Cardiac atrium fibroblast (primary cell): ENCODE measurements around the gene SCAMP2. TPM values are rescaled to one million over a fixed set of nuclear protein-coding genes. Genes with fewer than 3 reads are reported as not detected.

Experiments used
- total RNA-seq: library from RNA; depleted of rRNA; stranded (reverse); fragments of >200 nt; gene quantifications from 2 replicates; pipeline ENCODE4 v1.2.3, GENCODE V29; 2015

SCAMP2 gene, protein sequence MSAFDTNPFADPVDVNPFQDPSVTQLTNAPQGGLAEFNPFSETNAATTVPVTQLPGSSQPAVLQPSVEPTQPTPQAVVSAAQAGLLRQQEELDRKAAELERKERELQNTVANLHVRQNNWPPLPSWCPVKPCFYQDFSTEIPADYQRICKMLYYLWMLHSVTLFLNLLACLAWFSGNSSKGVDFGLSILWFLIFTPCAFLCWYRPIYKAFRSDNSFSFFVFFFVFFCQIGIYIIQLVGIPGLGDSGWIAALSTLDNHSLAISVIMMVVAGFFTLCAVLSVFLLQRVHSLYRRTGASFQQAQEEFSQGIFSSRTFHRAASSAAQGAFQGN
- total RNA-seq, result 60.8 and 100 TPM in 2 replicates

DNA sequence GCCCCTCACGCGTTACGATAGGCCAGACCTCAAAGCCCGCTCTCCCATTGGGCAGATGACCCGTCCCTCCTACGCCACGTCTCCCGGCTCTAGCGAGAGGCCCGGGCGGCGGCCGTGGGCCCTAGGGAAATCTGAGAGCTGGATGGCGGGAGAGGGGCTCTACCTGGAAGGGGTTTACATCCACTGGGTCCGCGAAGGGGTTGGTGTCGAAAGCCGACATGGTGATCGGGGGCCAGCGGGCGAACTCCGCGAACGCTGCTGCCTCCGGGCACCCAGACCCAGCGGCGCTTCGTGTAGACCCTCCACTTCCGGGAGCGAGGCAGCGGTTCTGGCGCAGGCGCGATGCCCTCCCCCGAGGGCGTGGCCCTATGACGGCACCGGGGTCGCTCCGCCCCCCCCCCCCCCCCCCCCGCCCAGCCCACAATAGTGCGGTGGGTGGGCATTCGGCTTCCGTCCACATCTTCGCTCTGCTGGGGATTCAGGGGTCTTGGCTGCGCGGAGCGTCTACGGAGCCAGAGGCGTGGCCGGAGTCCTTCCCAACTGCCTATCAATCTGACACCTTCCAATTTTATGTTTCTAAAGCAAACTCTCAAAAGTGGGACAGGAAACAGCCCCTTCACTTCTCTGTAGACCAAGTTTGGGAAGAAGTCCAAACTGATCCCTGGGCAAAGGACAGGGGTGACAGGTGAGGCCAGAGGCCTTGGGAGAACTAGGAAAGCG, at the start of gene SCAMP2:
TSS of gene SCAMP2 (minus strand) at position 330 of the 720 bp plus-strand sequence. CDS start at position 220, 110 bp downstream.

DNA sequence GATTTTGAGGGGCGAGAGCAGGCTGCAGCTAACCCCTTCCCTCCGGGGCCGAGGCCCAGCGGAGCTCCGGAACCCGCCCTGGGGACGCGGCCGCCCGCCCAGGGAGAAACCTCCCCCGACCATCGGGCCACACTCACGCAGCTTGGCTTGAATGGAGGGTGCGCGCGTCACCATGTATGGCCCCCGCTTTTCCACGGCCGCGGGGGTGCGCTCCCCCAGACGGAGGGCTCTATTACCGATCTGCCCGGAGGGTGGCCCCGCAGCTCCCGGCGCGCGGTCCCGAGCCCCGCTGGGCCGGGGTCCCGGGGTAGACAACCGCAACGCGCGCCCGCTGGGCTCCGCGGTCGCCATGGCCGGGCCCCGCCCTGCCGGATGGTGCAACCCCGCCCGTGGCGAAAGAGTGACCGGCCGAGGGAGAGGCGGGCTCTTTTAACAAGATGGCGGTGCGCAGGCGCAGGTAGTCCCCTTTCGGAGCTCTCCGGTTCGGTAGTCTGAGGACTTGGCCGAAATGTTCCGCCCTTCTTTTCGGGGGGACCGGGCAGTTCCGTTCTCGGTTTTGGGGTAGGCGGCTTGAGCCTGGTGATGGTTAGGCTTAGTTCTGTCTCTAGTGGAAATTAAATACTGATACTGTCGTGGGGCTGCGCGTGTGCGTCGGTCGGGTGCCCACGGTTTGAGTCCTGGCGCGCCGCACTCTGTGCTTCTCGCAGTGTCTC, 33.4 kb upstream of the SCAMP2 start, which contains the start of gene FAM219B:
TSS of gene FAM219B (minus strand) at position 402 of the 713 bp plus-strand sequence. CDS start at position 351, 51 bp downstream.

DNA sequence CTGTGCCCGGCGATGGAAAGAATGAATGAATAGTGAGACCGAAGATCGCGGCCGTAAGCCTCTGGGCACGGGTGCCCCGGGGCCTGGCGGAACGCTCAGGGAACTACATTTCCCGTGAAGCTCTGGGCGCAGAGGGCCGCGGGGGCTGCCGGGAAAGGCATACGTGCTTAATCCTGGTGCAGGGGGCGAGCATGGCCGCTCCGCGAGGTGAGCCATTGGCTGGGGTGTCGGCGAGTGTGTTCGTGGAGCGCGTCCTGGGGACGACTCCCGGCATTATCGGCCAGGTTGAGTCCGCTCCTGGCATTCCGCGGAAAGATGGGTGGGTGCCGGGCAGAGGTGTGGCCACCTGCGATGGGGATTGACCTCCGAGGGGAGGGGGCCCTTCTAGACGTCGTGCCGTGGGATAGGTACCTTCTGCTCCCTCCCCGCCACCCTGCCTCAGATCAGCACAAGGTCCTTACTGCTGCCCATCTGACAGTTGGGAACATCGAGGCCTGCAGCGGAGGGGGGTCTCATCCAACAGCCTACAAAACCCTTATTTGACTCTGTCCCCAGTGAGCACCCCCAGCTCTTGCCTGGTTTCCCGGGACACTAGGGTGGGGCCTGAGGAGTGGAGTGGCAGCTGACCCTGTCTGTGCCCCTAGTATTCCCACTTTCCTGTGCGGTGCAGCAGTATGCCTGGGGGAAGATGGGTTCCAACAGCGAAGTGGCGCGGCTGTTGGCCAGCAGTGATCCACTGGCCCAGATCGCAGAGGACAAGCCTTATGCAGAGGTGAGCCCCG, 16.9 kb upstream of the SCAMP2 start, which contains the start of gene MPI:
TSS of gene MPI (plus strand) at position 160 of the 782 bp plus-strand sequence. CDS start at position 192, 32 bp downstream.

DNA sequence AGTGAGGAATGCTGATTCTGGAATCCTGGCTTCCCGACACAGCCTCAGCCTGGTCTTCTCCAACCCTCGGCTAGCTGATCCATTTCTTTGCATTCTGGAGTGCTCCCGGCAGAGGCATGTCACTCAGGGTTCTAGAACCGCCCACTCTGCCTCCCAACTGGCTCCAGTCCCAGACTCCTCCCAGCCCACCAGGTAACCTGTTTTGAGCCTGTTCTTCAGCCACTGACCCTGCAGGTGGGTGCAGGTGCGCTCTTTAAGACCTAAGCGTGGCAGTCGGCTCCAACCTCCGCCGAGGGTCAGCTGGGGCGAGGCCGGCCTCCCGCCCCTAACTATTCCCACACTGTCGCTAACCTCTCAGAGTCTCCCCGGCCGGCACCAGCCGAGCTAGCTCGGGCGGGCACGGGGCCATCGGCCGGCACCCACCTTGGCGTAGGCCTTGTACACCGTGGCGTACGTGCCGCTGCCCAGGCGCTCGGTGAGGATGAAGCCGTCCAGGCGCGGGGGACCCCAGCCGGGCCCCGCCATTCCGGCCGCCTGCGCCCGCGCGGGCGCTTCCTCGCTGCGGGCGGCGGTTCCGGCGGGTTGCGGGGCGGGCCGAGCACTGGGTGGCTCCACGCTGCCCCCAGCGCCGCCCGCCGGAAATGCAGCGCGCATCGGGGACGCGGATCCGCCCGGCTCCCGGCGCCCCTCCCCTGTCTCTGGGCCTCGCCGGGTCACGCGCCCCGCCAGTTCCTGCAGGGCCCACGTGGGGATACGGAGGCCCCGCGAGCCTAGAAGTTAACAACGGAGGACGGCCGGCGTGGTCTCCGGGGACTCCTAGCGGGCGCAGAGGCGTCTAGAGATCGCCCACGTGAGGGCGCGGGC, 30.4 kb downstream of the SCAMP2 start, which contains the start of gene ULK3:
TSS of gene ULK3 (minus strand) at position 576 of the 864 bp plus-strand sequence. CDS start at position 525, 51 bp downstream.

DNA sequence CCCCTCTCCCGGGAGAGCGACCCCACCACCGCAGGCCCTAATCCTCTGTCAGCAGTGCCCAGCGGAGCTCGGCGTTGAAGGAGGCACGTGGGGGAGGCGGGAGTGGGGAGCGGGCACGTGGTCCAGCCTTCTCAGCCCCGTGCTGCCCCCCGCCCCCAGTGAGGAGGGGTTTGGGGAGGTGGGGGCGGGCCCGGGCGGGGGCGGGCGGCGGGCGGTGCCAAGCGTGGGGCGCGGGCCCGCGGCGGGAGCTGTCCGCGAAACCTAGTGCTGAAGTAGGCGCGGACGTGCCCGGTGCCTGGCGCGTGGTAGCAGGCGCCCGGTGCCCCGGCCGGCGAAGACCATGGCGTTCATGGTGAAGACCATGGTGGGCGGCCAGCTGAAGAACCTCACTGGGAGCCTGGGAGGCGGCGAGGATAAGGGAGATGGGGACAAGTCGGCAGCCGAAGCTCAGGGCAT, 46.8 kb downstream of the SCAMP2 start, which contains the start of gene CPLX3:
TSS of gene CPLX3 (plus strand) at position 264 of the 456 bp plus-strand sequence. CDS start at position 341, 77 bp downstream.

DNA sequence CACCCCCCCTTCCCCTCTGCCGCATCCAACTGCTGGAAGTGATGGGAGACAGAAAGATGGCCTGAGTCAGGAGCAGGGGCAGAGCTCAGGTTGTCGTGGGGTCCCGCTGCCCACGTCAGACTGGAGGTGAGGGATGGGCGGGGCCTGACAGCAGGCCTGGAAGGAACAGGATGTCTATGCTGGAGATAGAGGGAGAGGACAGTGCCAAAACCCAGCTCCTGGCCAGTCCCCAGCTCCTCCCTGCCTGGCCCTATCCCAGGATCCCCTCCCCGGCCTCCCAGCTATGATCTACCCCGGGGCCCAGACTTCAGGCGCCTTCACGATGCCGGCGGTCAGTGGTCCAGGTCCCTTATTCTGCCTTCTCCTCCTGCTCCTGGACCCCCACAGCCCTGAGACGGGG, 60.6 kb downstream of the SCAMP2 start, which contains the start of gene LMAN1L:
TSS of gene LMAN1L (plus strand) at position 303 of the 400 bp plus-strand sequence. CDS start at position 323, 20 bp downstream.

Other genes starting within 250 kb of the SCAMP2 start
- 9.9 and 10.7 TPM in 2 replicates for gene EDC3, start 177.3 kb downstream of the SCAMP2 start, total RNA-seq
- gene CYP1A1, start 147.8 kb downstream of the SCAMP2 start, total RNA-seq, result 2.1 and 2.5 TPM in 2 replicates
- not detected in 2 replicates for gene CYP1A2, start 124.5 kb downstream of the SCAMP2 start, total RNA-seq
- gene CSK, start 91.3 kb downstream of the SCAMP2 start, total RNA-seq, result 9.9 and 24.5 TPM in 2 replicates
- 0.36 TPM in 1 of 2 replicates, not detected in the other for gene LMAN1L, start 60.5 kb downstream of the SCAMP2 start, total RNA-seq
- gene CPLX3, start 46.7 kb downstream of the SCAMP2 start, total RNA-seq, result not detected in 2 replicates
- gene ULK3, start 30.2 kb downstream of the SCAMP2 start, total RNA-seq, result 12.8 and 17.3 TPM in 2 replicates
- 109 and 112 TPM in 2 replicates for gene MPI, start 16.7 kb upstream of the SCAMP2 start, total RNA-seq
- gene FAM219B, start 33.5 kb upstream of the SCAMP2 start, total RNA-seq, result 37.7 and 41.3 TPM in 2 replicates
- gene COX5A, start 64.7 kb upstream of the SCAMP2 start, total RNA-seq, result 105 and 109 TPM in 2 replicates
- 18.3 and 22.4 TPM in 2 replicates for gene RPP25, start 83.4 kb upstream of the SCAMP2 start, total RNA-seq
- gene SCAMP5, start 122.2 kb upstream of the SCAMP2 start, total RNA-seq, result 2.1 and 4.7 TPM in 2 replicates
- 10.2 and 24.0 TPM in 2 replicates for gene PPCDC, start 150.2 kb upstream of the SCAMP2 start, total RNA-seq